ENCODE measurements around the gene RAB24. TPM values are rescaled to one million over a fixed set of nuclear protein-coding genes. Genes with fewer than 3 reads are reported as not detected.

The RAB24 gene
- polyA plus RNA-seq, 1 donor from 2014 or later: 79.0 TPM

- H2AFZ ChIP-seq (ENCODE audit: low read depth, low read length): no peak overlapping the region
- no peak overlapping the region for H3K27ac ChIP-seq (ENCODE audit: low read length)
- no peaks in the 10 kb centered on the region for H3K27me3 ChIP-seq (ENCODE audit: insufficient read depth, low read depth, low read length)
- H3K36me3 ChIP-seq (ENCODE audit: insufficient read depth, low read length): no peaks in the 10 kb centered on the region
- TF ChIP-seq EZH2 (IDR thresholded peaks at IDR 0.05; ENCODE audit: borderline replicate concordance, insufficient read depth, low read length, poor library complexity, severe bottlenecking) (no peak), MXI1 (conservative IDR thresholded peaks at IDR 0.05; ENCODE audit: poor library complexity, severe bottlenecking) (no peak), SMC3 (conservative IDR thresholded peaks at IDR 0.05; ENCODE audit: poor library complexity) (no peak), POLR2AphosphoS5 (IDR thresholded peaks at IDR 0.05) (no peak), TAF1 (IDR thresholded peaks at IDR 0.05; ENCODE audit: low read depth) (no peak), RAD21 (conservative IDR thresholded peaks at IDR 0.05) (no peak), EP300 (conservative IDR thresholded peaks at IDR 0.05; ENCODE audit: poor library complexity, severe bottlenecking) (no peak)
- TF ChIP-seq, protein P1, sequence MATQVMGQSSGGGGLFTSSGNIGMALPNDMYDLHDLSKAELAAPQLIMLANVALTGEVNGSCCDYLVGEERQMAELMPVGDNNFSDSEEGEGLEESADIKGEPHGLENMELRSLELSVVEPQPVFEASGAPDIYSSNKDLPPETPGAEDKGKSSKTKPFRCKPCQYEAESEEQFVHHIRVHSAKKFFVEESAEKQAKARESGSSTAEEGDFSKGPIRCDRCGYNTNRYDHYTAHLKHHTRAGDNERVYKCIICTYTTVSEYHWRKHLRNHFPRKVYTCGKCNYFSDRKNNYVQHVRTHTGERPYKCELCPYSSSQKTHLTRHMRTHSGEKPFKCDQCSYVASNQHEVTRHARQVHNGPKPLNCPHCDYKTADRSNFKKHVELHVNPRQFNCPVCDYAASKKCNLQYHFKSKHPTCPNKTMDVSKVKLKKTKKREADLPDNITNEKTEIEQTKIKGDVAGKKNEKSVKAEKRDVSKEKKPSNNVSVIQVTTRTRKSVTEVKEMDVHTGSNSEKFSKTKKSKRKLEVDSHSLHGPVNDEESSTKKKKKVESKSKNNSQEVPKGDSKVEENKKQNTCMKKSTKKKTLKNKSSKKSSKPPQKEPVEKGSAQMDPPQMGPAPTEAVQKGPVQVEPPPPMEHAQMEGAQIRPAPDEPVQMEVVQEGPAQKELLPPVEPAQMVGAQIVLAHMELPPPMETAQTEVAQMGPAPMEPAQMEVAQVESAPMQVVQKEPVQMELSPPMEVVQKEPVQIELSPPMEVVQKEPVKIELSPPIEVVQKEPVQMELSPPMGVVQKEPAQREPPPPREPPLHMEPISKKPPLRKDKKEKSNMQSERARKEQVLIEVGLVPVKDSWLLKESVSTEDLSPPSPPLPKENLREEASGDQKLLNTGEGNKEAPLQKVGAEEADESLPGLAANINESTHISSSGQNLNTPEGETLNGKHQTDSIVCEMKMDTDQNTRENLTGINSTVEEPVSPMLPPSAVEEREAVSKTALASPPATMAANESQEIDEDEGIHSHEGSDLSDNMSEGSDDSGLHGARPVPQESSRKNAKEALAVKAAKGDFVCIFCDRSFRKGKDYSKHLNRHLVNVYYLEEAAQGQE (IDR thresholded peaks at IDR 0.05; ENCODE audit: borderline replicate concordance): no peak
- TF ChIP-seq, protein P2, sequence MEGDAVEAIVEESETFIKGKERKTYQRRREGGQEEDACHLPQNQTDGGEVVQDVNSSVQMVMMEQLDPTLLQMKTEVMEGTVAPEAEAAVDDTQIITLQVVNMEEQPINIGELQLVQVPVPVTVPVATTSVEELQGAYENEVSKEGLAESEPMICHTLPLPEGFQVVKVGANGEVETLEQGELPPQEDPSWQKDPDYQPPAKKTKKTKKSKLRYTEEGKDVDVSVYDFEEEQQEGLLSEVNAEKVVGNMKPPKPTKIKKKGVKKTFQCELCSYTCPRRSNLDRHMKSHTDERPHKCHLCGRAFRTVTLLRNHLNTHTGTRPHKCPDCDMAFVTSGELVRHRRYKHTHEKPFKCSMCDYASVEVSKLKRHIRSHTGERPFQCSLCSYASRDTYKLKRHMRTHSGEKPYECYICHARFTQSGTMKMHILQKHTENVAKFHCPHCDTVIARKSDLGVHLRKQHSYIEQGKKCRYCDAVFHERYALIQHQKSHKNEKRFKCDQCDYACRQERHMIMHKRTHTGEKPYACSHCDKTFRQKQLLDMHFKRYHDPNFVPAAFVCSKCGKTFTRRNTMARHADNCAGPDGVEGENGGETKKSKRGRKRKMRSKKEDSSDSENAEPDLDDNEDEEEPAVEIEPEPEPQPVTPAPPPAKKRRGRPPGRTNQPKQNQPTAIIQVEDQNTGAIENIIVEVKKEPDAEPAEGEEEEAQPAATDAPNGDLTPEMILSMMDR (IDR thresholded peaks at IDR 0.05; ENCODE audit: poor library complexity, severe bottlenecking): no peak
- no peaks in the 10 kb centered on the region for H3F3A ChIP-seq (ENCODE audit: insufficient read depth, low read length, poor library complexity, severe bottlenecking)
- H3K4me2 ChIP-seq (ENCODE audit: low read length): no peak overlapping the region
- H4K20me1 ChIP-seq (ENCODE audit: insufficient read depth): no peaks in the 10 kb centered on the region
- no peaks in the 10 kb centered on the region for H3K9me3 ChIP-seq (ENCODE audit: low read length)
- no peaks in the 10 kb centered on the region for H3K9me2 ChIP-seq (ENCODE audit: insufficient read depth, low read length)
- H3K9ac ChIP-seq (ENCODE audit: low read length): no peak overlapping the region
- H3K79me2 ChIP-seq (replicated peaks; ENCODE audit: insufficient read depth, low read length): no peaks in the 10 kb centered on the region
- H3K4me3 ChIP-seq (ENCODE audit: low read length): no peak overlapping the region
Measured at GRCh38 chr5:177288191-177288590, 15.3 kb downstream of the RAB24 start.

DNA sequence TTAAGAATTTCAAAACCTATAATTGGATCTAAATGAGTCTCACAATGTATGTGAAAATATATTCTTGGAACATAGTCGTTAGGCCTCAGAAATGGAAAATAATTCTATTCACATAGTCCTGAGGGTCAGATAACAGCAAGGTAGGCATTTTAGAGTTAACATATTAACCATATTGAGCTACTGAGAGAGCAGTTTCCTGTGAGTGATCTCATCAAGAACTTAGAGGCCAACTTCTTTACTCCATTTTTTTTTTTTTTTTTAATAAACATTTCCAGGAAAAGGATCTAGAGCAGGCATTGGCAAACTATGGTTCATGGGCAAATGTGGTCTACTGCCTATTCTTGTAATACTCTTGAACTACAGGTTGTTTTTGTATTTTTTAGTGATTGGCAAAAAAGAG is 26.6 kb downstream of the RAB24 start:
- H3K27me3 ChIP-seq (ENCODE audit: insufficient read depth, low read depth, low read length): no peaks in the 10 kb centered on the region
- no peaks in the 10 kb centered on the region for H3K9me3 ChIP-seq (ENCODE audit: low read length)
- no peak overlapping the region for H2AFZ ChIP-seq (ENCODE audit: low read depth, low read length)
- no peaks in the 10 kb centered on the region for H3K9me2 ChIP-seq (ENCODE audit: insufficient read depth, low read length)
- no peak for TF ChIP-seq POLR2AphosphoS5 (IDR thresholded peaks at IDR 0.05)
- H3K4me3 ChIP-seq (ENCODE audit: low read length): no peak overlapping the region
- no peaks in the 10 kb centered on the region for H4K20me1 ChIP-seq (ENCODE audit: insufficient read depth)
- no peaks in the 10 kb centered on the region for H3K36me3 ChIP-seq (ENCODE audit: insufficient read depth, low read length)
- no peaks in the 10 kb centered on the region for H3K79me2 ChIP-seq (replicated peaks; ENCODE audit: insufficient read depth, low read length)
- H3K27ac ChIP-seq (ENCODE audit: low read length): no peak overlapping the region
- no peak overlapping the region for H3K9ac ChIP-seq (ENCODE audit: low read length)
- H3F3A ChIP-seq (ENCODE audit: insufficient read depth, low read length, poor library complexity, severe bottlenecking): no peaks in the 10 kb centered on the region
- no peak overlapping the region for H3K4me2 ChIP-seq (ENCODE audit: low read length)

- H4K20me1 ChIP-seq (ENCODE audit: insufficient read depth): no peaks in the 10 kb centered on the region
- no peak overlapping the region for H3K9ac ChIP-seq (ENCODE audit: low read length)
- H3K36me3 ChIP-seq (ENCODE audit: insufficient read depth, low read length): no peaks in the 10 kb centered on the region
- no peak overlapping the region for H3K4me3 ChIP-seq (ENCODE audit: low read length)
- H3K4me2 ChIP-seq (ENCODE audit: low read length): no peak overlapping the region
- H3K9me3 ChIP-seq (ENCODE audit: low read length): no peaks in the 10 kb centered on the region
- no peak overlapping the region for H2AFZ ChIP-seq (ENCODE audit: low read depth, low read length)
- no peaks in the 10 kb centered on the region for H3K9me2 ChIP-seq (ENCODE audit: insufficient read depth, low read length)
- TF ChIP-seq MXI1 (conservative IDR thresholded peaks at IDR 0.05; ENCODE audit: poor library complexity, severe bottlenecking): no peak
- TF ChIP-seq, protein P1 (IDR thresholded peaks at IDR 0.05; ENCODE audit: borderline replicate concordance): no peak
- H3K27me3 ChIP-seq (ENCODE audit: insufficient read depth, low read depth, low read length): no peaks in the 10 kb centered on the region
- no peak overlapping the region for H3K27ac ChIP-seq (ENCODE audit: low read length)
- H3F3A ChIP-seq (ENCODE audit: insufficient read depth, low read length, poor library complexity, severe bottlenecking): no peaks in the 10 kb centered on the region
- H3K79me2 ChIP-seq (replicated peaks; ENCODE audit: insufficient read depth, low read length): no peaks in the 10 kb centered on the region
Measured at GRCh38 chr5:177275883-177276282, 27.6 kb downstream of the RAB24 start.

Data from neural cell (in vitro differentiated cells).